K562 (cell line): ENCODE measurements around the gene RPRD1B. TPM values are rescaled to one million over a fixed set of nuclear protein-coding genes. Genes with fewer than 3 reads are reported as not detected.

Experiments used
- CHD2 ChIP-seq: IDR thresholded peaks from 2 replicates; pipeline ENCODE4 v1.6.1; 2011; ENCODE audit warnings: low read depth, low read length
- CHD7 ChIP-seq: fragments of 200-600 bp; sonication (generic); IDR thresholded peaks from one replicate; pipeline ENCODE4 v1.6.1; 2012; ENCODE audit warnings: mild to moderate bottlenecking, low read depth, low read length, inconsistent platforms
- ELK1 ChIP-seq: sonication (generic); formaldehyde crosslinking; IDR thresholded peaks from 2 replicates; pipeline ENCODE4 v1.8.1; 2022; ENCODE audit warnings: missing genetic modification reagents
- JUN ChIP-seq, 2 experiments: sonication (generic) in 1 of 2; formaldehyde crosslinking in 1 of 2; IDR thresholded peaks; 2 replicates each; pipeline versions ENCODE4 v1.6.1 to v1.8.0; 2012 to 2022; ENCODE audit warnings: borderline replicate concordance in 2 of 2, mild to moderate bottlenecking in 2 of 2, improper control_type of control experiment in 1 of 2, low read depth in 1 of 2, low read length in 1 of 2, missing genetic modification reagents in 1 of 2
- KLF13 ChIP-seq: fragments of 450-650 bp; IDR thresholded peaks from 2 replicates; pipeline ENCODE4 v1.6.1; 2016; ENCODE audit warnings: missing genetic modification characterization, low read depth, mild to moderate bottlenecking, missing compliant biosample characterization, moderate library complexity, borderline replicate concordance
- ZMIZ1 ChIP-seq, 2 experiments: fragments of 150-350 bp in 1 of 2; IDR thresholded peaks; 2 replicates each; pipeline ENCODE4 v1.6.1; 2012 to 2016; ENCODE audit warnings: low read depth in 2 of 2, low read length in 2 of 2, mild to moderate bottlenecking in 1 of 2, moderate library complexity in 1 of 2
- polyA plus RNA-seq, 8 experiments: library from polyadenylated mRNA; depleted of rRNA in 4 of 8; stranded (reverse) in 5 of 8; unstranded in 3 of 8; fragments of >200 nt; fragmentation: Nextera tagmentation in 2 of 8; fragmentation: Illumina TruSeq in 1 of 8; extraction: Ambion mirVana in 2 of 8; extraction: Trizol in 1 of 8; gene quantifications; 2 replicates each; pipeline versions ENCODE4 v1.2.1 to v1.2.3, GENCODE V29; 2011 to 2014; ENCODE audit warnings: inconsistent platforms in 1 of 8, missing spikeins in 1 of 8
- total RNA-seq, 7 experiments: library from RNA; depleted of rRNA in 6 of 7; stranded (reverse); fragments of >200 nt in 6 of 7; fragmentation: Illumina TruSeq in 2 of 7; extraction: Trizol in 2 of 7; gene quantifications; 2 replicates each; pipeline versions ENCODE4 v1.2.1 to v1.2.3, GENCODE V29; 2011 to 2021; ENCODE audit warnings: low replicate concordance in 1 of 7

Gene RPRD1B
- total and polyA plus RNA-seq, 9 of the 15 experiments (the other 6 are each of a cell fraction or from before 2014, with no cell fraction given) = 5.5 to 43.0 (median 24.4) TPM

GRCh38 chr20:38033330-38034107, at the start of gene RPRD1B, which contains the start of gene TTI1 (continued):
- TF ChIP-seq CHD7 (no peak), ELK1 (CRISPR knock-in tag) (no peak), JUN (IDR thresholded peaks at IDR 0.05; ENCODE audit: borderline replicate concordance, low read depth, low read length) (no peak), JUN (CRISPR knock-in tag; IDR thresholded peaks at IDR 0.05; ENCODE audit: borderline replicate concordance) (no peak; the same call in 1 of the 2 replicates), CHD2 (peak; percentile 51), ZMIZ1 (IDR thresholded peaks at IDR 0.05; ENCODE audit: low read depth in 2 of 2, low read length in 2 of 2) (no peak; a peak in 1 of 4 replicates), KLF13 (tag) (no peak; the same call in 1 of the 2 replicates)
